Neural cell (in vitro differentiated cells): Measurements from ENCODE around the gene ANTXR1. TPM values are rescaled to one million over a fixed set of nuclear protein-coding genes. Genes with fewer than 3 reads are reported as not detected.

Source experiments
- H2AFZ ChIP-seq: fragments of 200-600, 300-800 bp; sonication (generic), shearing (Covaris generic); 2 replicates; pipeline ENCODE4 v1.6.0; 2014; ENCODE audit warnings: low read depth, mild to moderate bottlenecking, antibody characterized with exemption, low read length, moderate library complexity
- H3F3A ChIP-seq: fragments of 200-600 bp; shearing (Covaris generic); 2 replicates; pipeline ENCODE4 v1.6.1; 2016; ENCODE audit warnings: mild to moderate bottlenecking, moderate library complexity, mixed read lengths, antibody characterized with exemption, low read length; ENCODE audit not compliant: insufficient read depth, poor library complexity, severe bottlenecking
- H3K27ac ChIP-seq: fragments of 200-600, 300-800 bp; sonication (generic), shearing (Covaris generic); 2 replicates; pipeline ENCODE4 v1.5.1; 2014; ENCODE audit warnings: mild to moderate bottlenecking, low read length, moderate library complexity
- H3K27me3 ChIP-seq: fragments of 300-800, 200-600 bp; sonication (generic), shearing (Covaris generic); 2 replicates; pipeline ENCODE4 v1.6.0; 2014; ENCODE audit warnings: mild to moderate bottlenecking, low read depth, low read length, moderate library complexity; ENCODE audit not compliant: insufficient read depth
- H3K36me3 ChIP-seq: fragments of 300-800, 200-600 bp; sonication (generic), shearing (Covaris generic); 2 replicates; pipeline ENCODE4 v1.5.1; 2014; ENCODE audit warnings: mild to moderate bottlenecking, antibody characterized with exemption, low read length, moderate library complexity; ENCODE audit not compliant: insufficient read depth
- H3K4me2 ChIP-seq: fragments of 300-800, 200-600 bp; sonication (generic), shearing (Covaris generic); 2 replicates; pipeline ENCODE4 v1.6.0; 2014; ENCODE audit warnings: mild to moderate bottlenecking, low read length
- H3K4me3 ChIP-seq: fragments of 300-800, 200-600 bp; sonication (generic), shearing (Covaris generic); 2 replicates; pipeline ENCODE4 v1.5.1; 2014; ENCODE audit warnings: mild to moderate bottlenecking, low read length, moderate library complexity
- H3K79me2 ChIP-seq: fragments of 200-600 bp; shearing (Covaris generic); replicated peaks from 2 replicates; pipeline ENCODE4 v1.6.0; 2014; ENCODE audit warnings: mild to moderate bottlenecking, low read length, moderate library complexity; ENCODE audit not compliant: insufficient read depth
- H3K9ac ChIP-seq: fragments of 300-800, 200-600 bp; sonication (generic), shearing (Covaris generic); 2 replicates; pipeline ENCODE4 v1.6.1; 2016; ENCODE audit warnings: mild to moderate bottlenecking, low read length, mixed read lengths
- H3K9me2 ChIP-seq: fragments of 200-600 bp; shearing (Covaris generic); 2 replicates; pipeline ENCODE4 v1.6.1; 2016; ENCODE audit warnings: mild to moderate bottlenecking, low read length, mixed read lengths; ENCODE audit not compliant: insufficient read depth
- H3K9me3 ChIP-seq: fragments of 200-600, 300-800 bp; sonication (generic), shearing (Covaris generic); 2 replicates; pipeline ENCODE4 v1.6.1; 2016; ENCODE audit warnings: mild to moderate bottlenecking, mixed run types, low read length, moderate library complexity, mixed read lengths
- H4K20me1 ChIP-seq: fragments of 200-600 bp; shearing (Covaris generic); 2 replicates; pipeline ENCODE4 v1.6.1; 2016; ENCODE audit warnings: mild to moderate bottlenecking, mixed run types; ENCODE audit not compliant: insufficient read depth
- CTCF ChIP-seq: fragments of 450-650 bp; IDR thresholded peaks from 2 replicates; pipeline ENCODE4 v1.5.1; 2014; ENCODE audit warnings: antibody characterized with exemption, mild to moderate bottlenecking, moderate library complexity; ENCODE audit not compliant: poor library complexity, severe bottlenecking
- EP300 ChIP-seq: fragments of 450-650 bp; conservative IDR thresholded peaks from 2 replicates; pipeline ENCODE4 v1.6.1; 2014; ENCODE audit warnings: antibody characterized with exemption, mild to moderate bottlenecking, moderate library complexity; ENCODE audit not compliant: poor library complexity, severe bottlenecking
- EZH2 ChIP-seq: fragments of 200-600, 300-800 bp; shearing (Covaris generic), sonication (generic); IDR thresholded peaks from 2 replicates; pipeline ENCODE4 v1.6.1; 2014; ENCODE audit warnings: antibody characterized with exemption, low read length, borderline replicate concordance, mild to moderate bottlenecking; ENCODE audit not compliant: insufficient read depth, poor library complexity, severe bottlenecking
- MXI1 ChIP-seq: fragments of 450-650 bp; conservative IDR thresholded peaks from 2 replicates; pipeline ENCODE4 v1.6.1; 2014; ENCODE audit warnings: antibody characterized with exemption, mild to moderate bottlenecking; ENCODE audit not compliant: poor library complexity, severe bottlenecking
- POLR2AphosphoS5 ChIP-seq: IDR thresholded peaks from 2 replicates; pipeline ENCODE4 v1.6.1; 2012
- RAD21 ChIP-seq: fragments of 450-650 bp; conservative IDR thresholded peaks from 2 replicates; pipeline ENCODE4 v1.6.1; 2014; ENCODE audit warnings: antibody characterized with exemption, mild to moderate bottlenecking, moderate library complexity
- SMC3 ChIP-seq: fragments of 450-650 bp; conservative IDR thresholded peaks from 2 replicates; pipeline ENCODE4 v1.6.1; 2014; ENCODE audit warnings: antibody characterized with exemption, mild to moderate bottlenecking, moderate library complexity; ENCODE audit not compliant: poor library complexity
- TAF1 ChIP-seq: IDR thresholded peaks from 2 replicates; pipeline ENCODE4 v1.6.1; 2012; ENCODE audit warnings: low read depth
- polyA plus RNA-seq: library from polyadenylated mRNA; depleted of rRNA; stranded (reverse); fragments of >200 nt; gene quantifications from 2 replicates; pipeline ENCODE4 v1.2.3, GENCODE V29; 2014
- TF ChIP-seq, protein P1 (sequence below): IDR thresholded peaks from 2 replicates; pipeline ENCODE4 v1.6.1; 2012; ENCODE audit warnings: borderline replicate concordance

Gene ANTXR1
- polyA plus RNA-seq, 1 donor from 2014 or later, result 4.9 TPM

- H3K9me2 ChIP-seq, result no peaks in the 10 kb centered on the region
- H3K27me3 ChIP-seq, result no peaks in the 10 kb centered on the region
- H2AFZ ChIP-seq, result no peak overlapping the region
- H3F3A ChIP-seq, result no peaks in the 10 kb centered on the region
- no peak overlapping the region for H3K4me3 ChIP-seq
- TF ChIP-seq RAD21 (no peak), SMC3 (no peak), MXI1 (no peak), EP300 (no peak), CTCF (no peak)
- H3K9me3 ChIP-seq, result no peaks in the 10 kb centered on the region
- H4K20me1 ChIP-seq, result no peaks in the 10 kb centered on the region
- H3K79me2 ChIP-seq, result no peaks in the 10 kb centered on the region
- H3K9ac ChIP-seq, result no peak overlapping the region
- no peak overlapping the region for H3K4me2 ChIP-seq
- H3K36me3 ChIP-seq, result no peaks in the 10 kb centered on the region
- H3K27ac ChIP-seq, result no peak overlapping the region
Observed at GRCh38 chr2:69116438-69116837, 103.5 kb downstream of the ANTXR1 start.

DNA sequence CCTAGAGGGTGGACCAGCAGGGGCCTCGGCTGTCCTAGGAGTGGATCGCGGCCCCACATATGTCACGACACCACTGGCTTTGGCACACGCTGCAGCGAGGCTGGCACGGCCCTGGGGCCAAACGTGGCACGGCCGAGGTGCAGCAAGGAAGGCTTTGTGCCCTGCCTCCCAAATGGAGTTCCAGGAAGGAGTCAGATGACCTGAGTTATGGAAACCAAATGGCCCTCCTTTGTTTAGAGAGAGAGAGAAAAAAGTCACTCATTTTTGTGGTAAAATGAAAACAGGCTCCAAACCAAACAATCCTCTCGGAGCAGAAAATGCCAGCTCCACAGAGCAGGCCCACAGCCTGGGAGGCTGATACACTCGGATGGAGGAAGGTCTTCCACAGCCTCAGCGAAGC, 105.6 kb downstream of the ANTXR1 start:
- Histone ChIP-seq H3K36me3 (no peaks in the 10 kb centered on the region), H3K27ac (no peak overlapping the region), H3K27me3 (no peaks in the 10 kb centered on the region), H3K4me3 (no peak overlapping the region), H3K9me2 (no peaks in the 10 kb centered on the region), H3K9me3 (no peaks in the 10 kb centered on the region), H3K9ac (no peak overlapping the region), H2AFZ (no peak overlapping the region), H3F3A (no peaks in the 10 kb centered on the region), H3K4me2 (no peak overlapping the region), H4K20me1 (no peaks in the 10 kb centered on the region), H3K79me2 (no peaks in the 10 kb centered on the region)
- TF ChIP-seq CTCF (no peak), POLR2AphosphoS5 (no peak), MXI1 (no peak), RAD21 (no peak), EP300 (no peak), EZH2 (no peak), SMC3 (no peak), TAF1 (no peak)
- TF ChIP-seq, protein P1, sequence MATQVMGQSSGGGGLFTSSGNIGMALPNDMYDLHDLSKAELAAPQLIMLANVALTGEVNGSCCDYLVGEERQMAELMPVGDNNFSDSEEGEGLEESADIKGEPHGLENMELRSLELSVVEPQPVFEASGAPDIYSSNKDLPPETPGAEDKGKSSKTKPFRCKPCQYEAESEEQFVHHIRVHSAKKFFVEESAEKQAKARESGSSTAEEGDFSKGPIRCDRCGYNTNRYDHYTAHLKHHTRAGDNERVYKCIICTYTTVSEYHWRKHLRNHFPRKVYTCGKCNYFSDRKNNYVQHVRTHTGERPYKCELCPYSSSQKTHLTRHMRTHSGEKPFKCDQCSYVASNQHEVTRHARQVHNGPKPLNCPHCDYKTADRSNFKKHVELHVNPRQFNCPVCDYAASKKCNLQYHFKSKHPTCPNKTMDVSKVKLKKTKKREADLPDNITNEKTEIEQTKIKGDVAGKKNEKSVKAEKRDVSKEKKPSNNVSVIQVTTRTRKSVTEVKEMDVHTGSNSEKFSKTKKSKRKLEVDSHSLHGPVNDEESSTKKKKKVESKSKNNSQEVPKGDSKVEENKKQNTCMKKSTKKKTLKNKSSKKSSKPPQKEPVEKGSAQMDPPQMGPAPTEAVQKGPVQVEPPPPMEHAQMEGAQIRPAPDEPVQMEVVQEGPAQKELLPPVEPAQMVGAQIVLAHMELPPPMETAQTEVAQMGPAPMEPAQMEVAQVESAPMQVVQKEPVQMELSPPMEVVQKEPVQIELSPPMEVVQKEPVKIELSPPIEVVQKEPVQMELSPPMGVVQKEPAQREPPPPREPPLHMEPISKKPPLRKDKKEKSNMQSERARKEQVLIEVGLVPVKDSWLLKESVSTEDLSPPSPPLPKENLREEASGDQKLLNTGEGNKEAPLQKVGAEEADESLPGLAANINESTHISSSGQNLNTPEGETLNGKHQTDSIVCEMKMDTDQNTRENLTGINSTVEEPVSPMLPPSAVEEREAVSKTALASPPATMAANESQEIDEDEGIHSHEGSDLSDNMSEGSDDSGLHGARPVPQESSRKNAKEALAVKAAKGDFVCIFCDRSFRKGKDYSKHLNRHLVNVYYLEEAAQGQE, result no peak
